ENCODE measurements around the gene BFSP1.

Gene BFSP1

GRCh38 chr20:17555106-17555505 lies 23.9 kb upstream of the BFSP1 start (continued):
- TF ChIP-seq ZNF544 (tag by site-specific recombination; IDR thresholded peaks at IDR 0.05): no peak
- TF ChIP-seq KLF17 (tag by site-specific recombination; IDR thresholded peaks at IDR 0.05): no peak
- no peak for TF ChIP-seq ZNF391 (tag by site-specific recombination; IDR thresholded peaks at IDR 0.05; ENCODE audit: borderline replicate concordance, low read depth)
- TF ChIP-seq ZNF843 (tag by site-specific recombination; IDR thresholded peaks at IDR 0.05): no peak
- TF ChIP-seq ZNF561 (tag by site-specific recombination; IDR thresholded peaks at IDR 0.05; ENCODE audit: borderline replicate concordance): no peak
- no peak for TF ChIP-seq REPIN1 (tag by site-specific recombination; IDR thresholded peaks at IDR 0.05; ENCODE audit: low read depth)
- TF ChIP-seq ZBTB44 (tag by site-specific recombination; IDR thresholded peaks at IDR 0.05): no peak
- no peak for TF ChIP-seq ZNF514 (tag by site-specific recombination; IDR thresholded peaks at IDR 0.05)
- no peak for TF ChIP-seq ZNF660 (tag by site-specific recombination; IDR thresholded peaks at IDR 0.05)

- H3K4me3 ChIP-seq (ENCODE audit: low read depth, low read length): no peak overlapping the region
- TF ChIP-seq SP2 (tag by site-specific recombination; IDR thresholded peaks at IDR 0.05) (no peak), ZNF112 (tag by site-specific recombination; IDR thresholded peaks at IDR 0.05) (no peak), ZNF157 (tag by site-specific recombination; IDR thresholded peaks at IDR 0.05) (no peak), GLIS2 (tag by site-specific recombination; IDR thresholded peaks at IDR 0.05) (no peak)
- H3K4me1 ChIP-seq (ENCODE audit: control insufficient read depth, insufficient read depth, low read length): no peaks in the 10 kb centered on the region
- H3K27ac ChIP-seq (ENCODE audit: extremely low read depth, low read depth, low read length): no peak overlapping the region
- CTCF ChIA-PET: interaction anchor here (0.6 kb wide), 1 partner anchor 47 kb away, joined by 7 read pairs; no protein-coding TSS in a partner anchor
- H3K9me3 ChIP-seq (ENCODE audit: control insufficient read depth, insufficient read depth, low read depth, low read length): no peaks in the 10 kb centered on the region
- POLR2A ChIA-PET: no interaction called here
- H3K36me3 ChIP-seq (ENCODE audit: control insufficient read depth in 2 of 2, insufficient read depth in 1 of 2, low read length in 2 of 2): no peaks in the 10 kb centered on the region
These were observed 18.0 kb upstream of the BFSP1 start for GRCh38 chr20:17549131-17549530.

- H3K4me3 ChIP-seq (ENCODE audit: low read depth, low read length): no peak overlapping the region
- ChIA-PET POLR2A (no interaction called here), CTCF (interaction anchor here (2.0 kb wide), 1 partner anchor 40 kb away, joined by 8 read pairs; no protein-coding TSS in a partner anchor)
- no peak overlapping the region for H3K27ac ChIP-seq (ENCODE audit: extremely low read depth, low read depth, low read length)
- no peaks in the 10 kb centered on the region for H3K36me3 ChIP-seq (ENCODE audit: control insufficient read depth in 2 of 2, insufficient read depth in 1 of 2, low read length in 2 of 2)
- H3K4me1 ChIP-seq (ENCODE audit: control insufficient read depth, insufficient read depth, low read length): no peaks in the 10 kb centered on the region
- no peaks in the 10 kb centered on the region for H3K9me3 ChIP-seq (ENCODE audit: control insufficient read depth, insufficient read depth, low read depth, low read length)
- no peak for TF ChIP-seq ZNF18 (tag by site-specific recombination; IDR thresholded peaks at IDR 0.05)
- no peak for TF ChIP-seq ZNF366 (tag by site-specific recombination; conservative IDR thresholded peaks at IDR 0.05)
- no peak for TF ChIP-seq ZNF280C (tag by site-specific recombination; IDR thresholded peaks at IDR 0.05)
- TF ChIP-seq ZBTB10 (tag by site-specific recombination; IDR thresholded peaks at IDR 0.05): no peak
- TF ChIP-seq CTCF (tag by site-specific recombination; IDR thresholded peaks at IDR 0.05): no peak
- no peak for TF ChIP-seq ELK4 (IDR thresholded peaks at IDR 0.05; ENCODE audit: borderline replicate concordance, low read depth, low read length)
These were observed 13.9 kb upstream of the BFSP1 start for GRCh38 chr20:17545127-17545526.
